Heart left ventricle (tissue), 16 donors: Measurements from ENCODE around the gene UVSSA. TPM values are rescaled to one million over a fixed set of nuclear protein-coding genes. Genes with fewer than 3 reads are reported as not detected.
A peak's percentile ranks its signal among the peaks of the same experiment; 100 is the strongest.

Source experiments
- ATAC-seq, 4 donors: fragments of 200-7000 bp; cut with Tn5 transposase; one replicate each; pipeline ENCODE4 v1.9.1; 2020 to 2022; ENCODE audit warnings: moderate library complexity in 4 of 4, mild to moderate bottlenecking in 3 of 4, moderate number of reproducible peaks in 1 of 4
- DNase-seq, 5 donors: peaks; one replicate each; pipeline ENCODE4 v3.0.0-alpha.2; 2020
- H3K27ac ChIP-seq, 12 donors: fragments of 200-600 bp; sonication (generic) in 4 of 12; one replicate each; pipeline versions ENCODE4 v1.5.0 to v1.8.0; 2016 to 2022; ENCODE audit warnings: mild to moderate bottlenecking in 2 of 12
- H3K27me3 ChIP-seq, 9 donors: fragments of 200-600 bp; sonication (generic) in 2 of 9; one replicate each; pipeline versions ENCODE4 v1.5.1 to v1.8.0; 2016 to 2022; ENCODE audit warnings: mild to moderate bottlenecking in 3 of 9
- H3K36me3 ChIP-seq, 9 donors: fragments of 200-600 bp; sonication (generic) in 2 of 9; one replicate each; pipeline versions ENCODE4 v1.5.0 to v1.8.0; 2018 to 2022; ENCODE audit warnings: mild to moderate bottlenecking in 2 of 9
- H3K4me1 ChIP-seq, 12 donors: fragments of 200-600 bp; sonication (generic) in 4 of 12; one replicate each; pipeline versions ENCODE4 v1.5.0 to v1.8.0; 2016 to 2022; ENCODE audit warnings: mild to moderate bottlenecking in 3 of 12
- H3K4me3 ChIP-seq, 12 donors: fragments of 200-600 bp; sonication (generic) in 4 of 12; one replicate each; pipeline versions ENCODE4 v1.5.0 to v1.8.0; 2017 to 2022; ENCODE audit warnings: mild to moderate bottlenecking in 9 of 12, moderate library complexity in 4 of 12
- H3K9me3 ChIP-seq, 12 donors: fragments of 200-600 bp; sonication (generic) in 4 of 12; one replicate each; pipeline versions ENCODE4 v1.5.0 to v1.8.0; 2016 to 2022; ENCODE audit warnings: mild to moderate bottlenecking in 1 of 12
- CTCF ChIP-seq, 12 donors: fragments of 200-600 bp; sonication (generic) in 4 of 12; IDR thresholded peaks; one replicate each; pipeline versions ENCODE4 v1.5.0 to v1.8.0; 2018 to 2022; ENCODE audit warnings: antibody characterized with exemption in 12 of 12, mild to moderate bottlenecking in 5 of 12
- POLR2A ChIP-seq, 2 donors: fragments of 450-650 bp; IDR thresholded peaks; one replicate each; pipeline ENCODE4 v1.6.1; 2017; ENCODE audit warnings: antibody characterized with exemption in 2 of 2, mild to moderate bottlenecking in 2 of 2, moderate library complexity in 2 of 2
- WGBS, 4 donors: extraction: QIAGEN DNeasy Blood & Tissue Kit in 2 of 4; methylation state at CpG; one replicate each; pipeline versions ENCODE4 v1.1.5 to v1.1.7; 2013 to 2018; 5-methylcytosine and 5-hydroxymethylcytosine counted together
- intact Hi-C, 10 donors: fragments of 100-400 bp; cut with DNase I; formaldehyde crosslinking; loops; one replicate each; pipeline versions ENCODE4 v1.11.1 to v1.14.2; 2022
- polyA plus RNA-seq, 2 donors: library from polyadenylated mRNA; stranded (reverse); fragments of 200-250 nt; gene quantifications; one replicate each; pipeline ENCODE4 v1.2.3, GENCODE V29; 2013
- total RNA-seq, 9 donors: library from RNA; depleted of rRNA in 2 of 9; stranded (reverse); fragments of >200 nt in 2 of 9; fragmentation: NEBNext Ultra II Directional in 3 of 9; extraction: Animal tissue kit (Norgen Biotek cat#: 25700) in 3 of 9; gene quantifications; one replicate each; pipeline versions ENCODE4 v1.1.0 to v1.2.4, GENCODE V29; 2016 to 2023
- donor health status: ischemic (EF 13 %, LVEDD 7.1; RV severe dilation, severe dysfunction).
- donor health status: healthy with polysubstance abuse.
- donor health status: DM: no; HTN: yes; CAD: no.
- donor health status: DM: no; HTN: no; CAD: no.
- donor health status: ischemic (EF 25% LVEDD 6.9; RV normal size, moderate dysfunction).
- donor health status: ischemic (EF 25% LVEDD 5.7; RV mildly dilated, moderate dysfunction).
- donor health status: healthy.
- donor health status: DM: yes; HTN: yes; CAD: no.
- donor health status: ischemic (EF 35%, LVEDD 5.7; RV mildly dilated, moderate dysfunction).
- donor health status: nonischemic (EF 11% LVEDD 7.7; RV severe dilation, severe dysfunction).
- donor health status: DM: yes; HTN: yes; CAD: no.
- donor health status: PGD.
- donor health status: ischemic (EF 29% LVEDD 5.4; RV normal size, mild dysfunction).
- donor health status: nonischemic (EF 23%, LVEDD 6.1; RV moderate dilation, normal function).

The UVSSA gene
- total and polyA plus RNA-seq, 11 donors: 4.7 to 14.2 (median 6.7) TPM

- peaks cover 0 to 73% (median 62%) of the 10 kb centered on the region in 9 donors for H3K36me3 ChIP-seq
- WGBS, 4 donors: 96% methylated on average over 11 of the region's 11 CpGs
- TF ChIP-seq POLR2A (IDR thresholded peaks at IDR 0.05): no peak
- no peak for TF ChIP-seq CTCF (IDR thresholded peaks at IDR 0.05)
- peak in 1 of 5 donors; percentile 52 for DNase-seq
- H3K27me3 ChIP-seq: no peaks in the 10 kb centered on the region
- H3K4me1 ChIP-seq: peaks cover 0 to 11% (median 0%) of the 10 kb centered on the region in 12 donors
- intact Hi-C loops: no loop called here
- no peak overlapping the region for H3K27ac ChIP-seq
- H3K9me3 ChIP-seq: no peaks in the 10 kb centered on the region
- no peak overlapping the region for H3K4me3 ChIP-seq
- no peak for ATAC-seq
Measured at GRCh38 chr4:1325176-1325480, 21.9 kb upstream of the UVSSA start.

- Histone ChIP-seq H3K9me3 (no peaks in the 10 kb centered on the region), H3K4me1 (peaks cover 0 to 11% (median 0%) of the 10 kb centered on the region in 12 donors), H3K27me3 (no peaks in the 10 kb centered on the region), H3K36me3 (peaks cover 0 to 74% (median 64%) of the 10 kb centered on the region in 9 donors), H3K27ac (no peak overlapping the region), H3K4me3 (no peak overlapping the region)
- intact Hi-C loops: no loop called here
- TF ChIP-seq CTCF (IDR thresholded peaks at IDR 0.05) (no peak), POLR2A (IDR thresholded peaks at IDR 0.05) (no peak)
- DNase-seq (peak in 2 of 5 donors; percentile 3 to 37), ATAC-seq (no peak)
- 84 to 90% (median 87%) methylated on average over 33 to 35 of the region's 35 CpGs for WGBS, 4 donors
Measured at GRCh38 chr4:1325681-1326635, 21.1 kb upstream of the UVSSA start.

- intact Hi-C loops: no loop called here
- Histone ChIP-seq H3K4me3 (no peak overlapping the region), H3K4me1 (peaks cover 0 to 11% (median 0%) of the 10 kb centered on the region in 12 donors), H3K27ac (no peak overlapping the region), H3K9me3 (no peaks in the 10 kb centered on the region), H3K27me3 (no peaks in the 10 kb centered on the region), H3K36me3 (peaks cover 0 to 80% (median 70%) of the 10 kb centered on the region in 9 donors)
- TF ChIP-seq POLR2A (IDR thresholded peaks at IDR 0.05): no peak
- no peak for TF ChIP-seq CTCF (IDR thresholded peaks at IDR 0.05)
- WGBS, 4 donors: 93 to 95% (median 94%) methylated on average over 22 to 30 of the region's 30 CpGs
- ATAC-seq: no peak
- DNase-seq: peak in 3 of 5 donors; percentile 5 to 56 (median 16)
Measured at GRCh38 chr4:1326751-1327525, 20.1 kb upstream of the UVSSA start.
